Measurements from ENCODE around the gene EEIG1.

DNA sequence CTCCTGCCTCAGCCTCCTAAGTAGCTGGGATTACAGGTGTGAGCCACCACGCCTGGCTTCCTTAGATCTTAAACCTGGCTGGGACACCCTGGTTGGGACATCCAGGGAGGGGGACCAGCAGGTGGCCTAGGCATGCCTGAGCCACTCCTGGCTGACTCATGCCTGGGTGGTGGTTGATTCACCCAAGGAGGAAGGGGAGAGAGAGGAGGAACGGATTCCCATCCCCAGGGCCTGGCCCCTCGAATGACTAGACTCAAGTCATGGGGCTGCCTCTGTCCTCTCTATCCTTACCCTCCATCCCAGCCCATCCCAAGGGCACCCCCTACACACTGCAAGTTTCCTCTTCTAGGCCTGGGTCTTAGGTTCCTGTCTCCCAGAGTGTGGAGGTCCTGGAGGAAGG, 12.7 kb downstream of the EEIG1 start:
- TF ChIP-seq CTCF (IDR thresholded peaks at IDR 0.05), result no peak
- TF ChIP-seq POLR2A (IDR thresholded peaks at IDR 0.05), result no peak
